ENCODE results near the gene NAGK.

Gene NAGK

GRCh38 chr2:71117063-71117462, 48.6 kb downstream of the NAGK start:
- no peak for DNase-seq

GRCh38 chr2:71120195-71120594, 51.7 kb downstream of the NAGK start:
- no peak for DNase-seq

GRCh38 chr2:71121479-71121878, 53.0 kb downstream of the NAGK start:
- DNase-seq = no peak

- no peak for DNase-seq
Measured at GRCh38 chr2:71122387-71123298, 54.2 kb downstream of the NAGK start.

- DNase-seq = no peak
Measured at GRCh38 chr2:71125506-71126294, 57.3 kb downstream of the NAGK start.

- DNase-seq = no peak
Measured at GRCh38 chr2:71126957-71127356, 58.5 kb downstream of the NAGK start.

Data from right forelimb (tissue), 1 donor.